Stomach (tissue), 4 donors: ENCODE results near the gene GLMP.

ENCODE experiments used
- CTCF ChIP-seq, 7 experiments: fragments of 450-650 bp in 4 of 7; fragments of 200-600 bp in 3 of 7; sonication (generic) in 3 of 7; IDR thresholded peaks; one replicate each; pipeline ENCODE4 v1.5.1; 2016 to 2019; ENCODE audit warnings: antibody characterized with exemption in 7 of 7, control low read depth in 2 of 7, mild to moderate bottlenecking in 1 of 7
- POLR2AphosphoS5 ChIP-seq, 3 donors: sonication (generic); formaldehyde crosslinking; IDR thresholded peaks; one replicate each; pipeline ENCODE4 v1.6.1; 2016; ENCODE audit warnings: antibody characterized with exemption in 3 of 3

DNA sequence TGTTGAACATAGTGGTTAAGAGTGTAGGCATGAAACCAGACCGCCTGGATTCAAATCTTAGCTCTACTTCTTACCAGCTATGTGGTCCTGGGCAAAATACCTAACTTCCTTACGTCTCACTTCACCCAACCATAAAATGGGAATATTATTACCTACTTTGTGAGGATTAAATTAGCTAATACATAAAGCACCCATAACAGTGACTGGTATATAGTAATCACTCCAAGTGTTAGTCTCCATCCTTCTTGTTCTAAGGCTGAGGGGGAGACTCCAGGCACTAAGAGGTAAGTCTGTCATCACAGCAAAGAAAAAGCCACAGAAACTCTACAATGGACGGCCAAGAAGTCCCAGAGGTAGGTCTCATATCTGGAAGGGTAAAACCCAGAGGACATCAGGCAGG, 15.6 kb downstream of the GLMP start:
- TF ChIP-seq POLR2AphosphoS5 (IDR thresholded peaks at IDR 0.05) (no peak), CTCF (IDR thresholded peaks at IDR 0.05) (no peak)
